ENCODE results near the gene UTP14C.
"Not testable (repeated sequence)": the region's sequence is repeated elsewhere in the genome, so short reads cannot be mapped to it uniquely, and the experiment has no call there.

UTP14C gene, protein sequence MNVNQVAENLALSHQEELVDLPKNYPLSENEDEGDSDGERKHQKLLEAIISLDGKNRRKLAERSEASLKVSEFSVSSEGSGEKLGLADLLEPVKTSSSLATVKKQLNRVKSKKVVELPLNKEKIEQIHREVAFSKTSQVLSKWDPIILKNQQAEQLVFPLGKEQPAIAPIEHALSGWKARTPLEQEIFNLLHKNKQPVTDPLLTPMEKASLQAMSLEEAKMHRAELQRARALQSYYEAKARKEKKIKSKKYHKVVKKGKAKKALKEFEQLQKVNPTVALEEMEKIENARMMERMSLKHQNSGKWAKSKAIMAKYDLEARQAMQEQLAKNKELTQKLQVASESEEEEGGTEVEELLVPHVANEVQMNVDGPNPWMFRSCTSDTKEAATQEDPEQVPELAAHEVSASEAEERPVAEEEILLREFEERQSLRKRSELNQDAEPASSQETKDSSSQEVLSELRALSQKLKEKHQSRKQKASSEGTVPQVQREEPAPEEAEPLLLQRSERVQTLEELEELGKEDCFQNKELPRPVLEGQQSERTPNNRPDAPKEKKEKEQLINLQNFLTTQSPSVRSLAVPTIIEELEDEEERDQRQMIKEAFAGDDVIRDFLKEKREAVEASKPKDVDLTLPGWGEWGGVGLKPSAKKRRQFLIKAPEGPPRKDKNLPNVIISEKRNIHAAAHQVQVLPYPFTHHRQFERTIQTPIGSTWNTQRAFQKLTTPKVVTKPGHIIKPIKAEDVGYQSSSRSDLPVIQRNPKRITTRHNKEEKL

GRCh38 chr13:52024481-52024880 lies at the start of gene UTP14C:
UTP14C (plus strand) TSS chr13:52024691; CDS start chr13:52028805, 4,114 bp downstream.
- no peak for DNase-seq

DNA sequence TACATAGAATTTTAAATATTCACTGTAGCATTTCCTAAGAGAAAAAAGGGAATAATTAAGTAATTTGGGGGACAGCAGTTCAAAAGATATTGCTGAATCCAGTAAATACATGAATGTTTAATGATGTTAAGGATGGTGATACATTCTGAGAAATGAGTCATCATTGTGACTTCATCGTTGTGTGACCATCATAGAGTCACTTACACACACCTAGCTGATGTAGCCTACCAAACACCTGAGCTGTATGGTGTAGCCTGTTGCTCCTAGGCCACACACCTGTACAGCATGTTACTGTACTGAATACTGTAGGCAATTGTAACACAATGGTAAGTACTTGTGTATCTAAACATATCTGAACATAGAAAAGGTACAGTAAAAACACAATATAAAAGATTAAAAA lies 48.1 kb upstream of the UTP14C start:
- DNase-seq: no peak

DNA sequence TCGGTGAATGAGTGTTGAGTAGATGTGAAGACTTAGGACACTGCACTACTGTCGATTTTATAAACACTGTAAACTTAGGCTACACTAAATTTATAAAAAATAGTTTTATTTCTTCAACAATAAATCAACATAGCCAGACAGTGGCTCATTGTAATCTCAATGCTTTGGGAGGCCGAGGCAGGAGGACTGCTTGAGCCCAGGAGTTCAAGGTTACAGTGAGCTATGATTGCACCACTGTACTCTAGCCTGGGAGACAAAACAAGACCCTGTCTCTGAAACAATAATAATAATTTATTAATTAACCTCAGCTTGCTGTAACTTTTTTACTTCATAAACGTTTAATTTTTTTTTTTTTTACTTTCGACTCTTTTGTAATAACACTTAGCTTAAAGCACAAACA lies 47.6 kb upstream of the UTP14C start:
- DNase-seq: no peak

- no peak for DNase-seq
These were observed 46.9 kb upstream of the UTP14C start for GRCh38 chr13:51977625-51978024.

DNA sequence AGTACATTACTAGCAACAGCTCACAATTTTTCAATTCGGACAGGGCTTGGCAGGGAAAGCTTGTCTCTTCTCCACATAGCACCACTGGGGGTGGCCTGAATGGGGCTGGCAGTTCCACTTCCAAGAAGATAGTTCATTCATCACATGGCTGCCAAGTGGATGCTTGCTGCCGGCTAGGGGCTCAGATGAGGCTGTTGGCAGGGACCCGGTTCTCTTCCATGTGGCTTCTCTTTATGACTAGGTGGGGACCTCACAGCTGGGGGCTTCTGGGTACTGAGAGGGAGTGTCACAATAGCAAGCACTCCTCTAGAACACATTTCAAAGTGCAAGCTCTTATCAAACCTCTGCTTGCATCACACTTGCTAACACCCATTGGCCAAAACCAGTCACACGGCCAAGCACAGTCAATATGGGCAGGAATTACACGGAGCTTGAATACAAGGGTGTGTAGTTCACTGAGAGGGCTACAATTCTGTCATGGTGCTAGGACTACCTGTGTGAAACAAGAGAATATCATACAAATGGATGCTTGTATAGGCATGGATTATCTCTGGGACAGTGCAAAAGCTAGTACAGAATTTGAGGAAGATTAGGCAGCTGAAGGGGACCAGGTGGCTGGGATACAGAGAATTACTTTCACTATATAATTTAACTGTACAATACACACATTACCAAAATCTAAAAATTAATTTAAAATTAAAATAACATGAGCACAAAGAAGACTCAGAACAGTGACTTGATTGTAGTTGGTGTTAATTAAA lies 45.5 kb upstream of the UTP14C start:
- DNase-seq: no peak

GRCh38 chr13:51980908-51981307 lies 43.6 kb upstream of the UTP14C start:
- no peak for DNase-seq

DNA sequence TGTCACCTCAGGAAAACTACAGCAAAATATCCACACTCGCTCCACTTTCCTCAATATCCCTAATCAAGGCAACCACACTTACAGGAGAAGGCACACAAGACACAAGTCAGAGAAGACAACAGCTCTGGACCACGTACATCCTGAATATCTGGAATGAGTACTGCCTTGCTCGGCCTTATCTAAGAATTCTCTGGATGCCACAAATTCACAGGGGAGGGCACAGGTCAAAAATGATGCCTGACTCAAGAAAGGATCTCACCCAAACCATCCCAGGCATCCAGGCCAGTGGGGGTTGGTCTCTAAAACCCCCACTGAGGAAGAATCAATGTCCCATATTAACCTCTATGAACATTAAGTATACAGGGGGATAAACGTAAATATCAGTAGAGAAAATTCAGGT lies 43.1 kb upstream of the UTP14C start:
- DNase-seq: no peak

DNA sequence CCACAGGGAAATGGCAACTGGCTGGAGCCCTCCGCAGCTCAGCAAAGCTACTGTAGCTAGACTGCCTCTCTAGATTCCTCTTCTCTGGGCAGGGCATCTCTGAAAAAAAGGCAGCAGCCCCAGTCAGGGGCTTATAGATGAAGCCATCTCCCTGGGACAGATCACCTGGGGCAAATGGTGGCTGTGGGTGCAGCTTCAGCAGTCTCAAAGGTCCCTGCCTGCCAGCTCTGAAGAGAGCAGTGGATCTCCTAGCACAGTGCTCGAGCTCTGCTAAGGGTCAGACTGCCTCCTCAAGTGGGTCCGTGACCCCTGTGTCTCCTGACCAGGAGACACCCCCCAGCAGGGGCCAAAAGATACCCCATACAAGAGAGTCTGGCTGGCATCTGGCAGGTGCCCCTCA lies 41.2 kb upstream of the UTP14C start:
- not testable (repeated sequence) for DNase-seq

GRCh38 chr13:51984904-51985303 lies 39.6 kb upstream of the UTP14C start:
- not testable (repeated sequence) for DNase-seq

DNA sequence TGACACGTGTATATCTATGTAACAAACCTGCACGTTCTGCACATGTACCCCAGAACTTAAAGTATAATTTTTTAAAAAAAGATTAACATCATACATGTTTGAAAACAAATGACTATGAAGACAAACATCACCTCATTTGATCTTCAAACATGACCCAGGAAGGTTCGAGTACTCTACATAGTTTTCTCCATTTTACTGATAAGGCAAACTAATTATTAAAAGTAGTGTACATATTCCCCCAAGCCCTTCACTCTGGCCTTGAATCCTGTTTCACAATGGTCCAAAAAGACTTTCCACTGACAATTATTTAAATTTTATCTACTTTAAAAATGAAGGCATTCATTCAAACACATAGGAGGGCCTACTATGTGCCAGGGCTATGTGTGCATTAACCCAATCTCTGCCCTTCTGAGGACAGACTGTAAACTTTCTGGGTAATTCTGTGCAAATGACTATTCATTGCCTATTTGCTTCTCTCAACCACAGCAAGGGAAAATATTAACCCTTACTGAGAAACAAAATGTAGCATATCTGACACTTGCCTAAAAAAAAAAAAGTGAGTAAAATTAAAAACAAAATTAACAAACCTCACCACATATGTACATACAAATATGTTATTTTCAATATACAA lies 35.4 kb upstream of the UTP14C start:
- DNase-seq: no peak

DNA sequence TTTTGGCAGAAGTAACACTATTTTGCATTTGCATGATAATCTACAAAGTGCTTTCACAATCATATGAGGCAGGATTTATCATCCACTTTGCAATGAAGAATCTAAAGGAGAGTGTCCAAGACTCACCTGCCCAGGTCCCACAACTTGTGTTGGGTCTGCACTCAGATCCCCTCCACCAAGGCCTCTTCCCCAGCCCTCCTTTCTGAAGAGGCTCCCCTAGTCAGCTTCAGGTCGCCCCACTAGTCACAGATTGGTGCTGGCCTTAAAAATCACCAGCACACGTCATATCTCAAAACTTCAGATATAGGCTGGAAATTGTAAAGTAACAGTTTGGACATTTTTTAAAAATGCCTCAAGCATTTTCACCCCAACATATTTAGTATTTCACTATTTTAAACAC lies 30.8 kb upstream of the UTP14C start:
- no peak for DNase-seq

DNA sequence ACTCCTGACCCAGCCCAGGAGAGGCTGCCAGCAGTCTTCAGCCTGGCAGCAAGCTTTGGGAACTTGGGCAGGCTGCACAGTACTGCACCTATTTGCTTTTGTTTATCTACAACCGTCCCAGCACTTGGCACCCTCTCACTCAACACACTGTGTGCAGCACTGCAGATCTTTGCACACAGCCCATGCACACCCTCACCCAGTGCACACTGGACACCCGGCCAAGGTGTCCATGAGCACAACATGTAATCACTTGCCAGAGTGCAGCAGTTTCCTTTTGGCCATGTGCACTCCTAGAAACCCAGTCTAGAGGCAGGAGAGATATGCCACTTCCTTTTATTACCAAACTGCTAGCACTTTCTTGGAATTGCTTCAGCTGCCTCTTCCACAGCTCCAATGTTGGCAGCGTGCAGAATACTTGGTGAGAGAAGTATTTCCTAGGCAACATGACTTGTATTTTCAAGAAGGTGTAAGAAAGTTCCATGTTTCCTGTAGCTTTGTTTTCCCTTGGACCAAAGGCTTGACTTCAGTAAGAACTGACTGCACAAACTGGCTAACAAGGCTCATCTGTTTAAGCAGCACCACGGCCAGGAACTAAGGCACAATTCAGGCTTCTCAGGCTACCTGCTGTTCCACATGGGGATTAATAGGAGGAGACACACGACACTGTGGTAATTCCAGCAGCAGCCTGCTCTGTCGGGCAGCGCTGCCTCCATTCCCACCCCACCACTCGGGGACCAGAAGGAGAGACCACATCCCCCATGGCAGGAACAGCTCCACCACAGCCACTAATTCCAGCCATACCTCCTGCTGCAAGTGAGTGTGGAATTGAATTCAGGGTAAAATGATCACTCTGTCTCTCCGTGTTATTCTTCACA lies 28.6 kb upstream of the UTP14C start:
- DNase-seq: no peak

DNA sequence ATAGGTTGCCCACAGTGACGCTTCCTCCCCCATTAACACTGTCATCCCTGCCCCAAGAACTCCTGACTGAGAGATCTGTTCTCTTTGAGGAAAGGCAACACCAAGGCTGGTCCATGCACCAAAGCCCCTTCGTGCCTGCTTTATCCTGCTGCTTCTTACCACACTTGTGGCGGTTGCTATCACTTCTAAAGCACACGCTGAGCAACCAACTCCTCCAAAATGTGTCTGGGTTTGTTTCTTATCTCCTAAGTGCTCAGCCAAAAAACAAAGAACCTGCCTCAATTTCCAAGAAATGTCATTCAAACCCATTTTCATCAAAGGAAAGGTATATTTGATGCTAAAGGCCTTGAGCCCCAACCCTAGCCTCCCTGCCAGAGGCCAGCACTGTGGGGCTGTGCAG lies 27.9 kb upstream of the UTP14C start:
- DNase-seq: no peak

DNA sequence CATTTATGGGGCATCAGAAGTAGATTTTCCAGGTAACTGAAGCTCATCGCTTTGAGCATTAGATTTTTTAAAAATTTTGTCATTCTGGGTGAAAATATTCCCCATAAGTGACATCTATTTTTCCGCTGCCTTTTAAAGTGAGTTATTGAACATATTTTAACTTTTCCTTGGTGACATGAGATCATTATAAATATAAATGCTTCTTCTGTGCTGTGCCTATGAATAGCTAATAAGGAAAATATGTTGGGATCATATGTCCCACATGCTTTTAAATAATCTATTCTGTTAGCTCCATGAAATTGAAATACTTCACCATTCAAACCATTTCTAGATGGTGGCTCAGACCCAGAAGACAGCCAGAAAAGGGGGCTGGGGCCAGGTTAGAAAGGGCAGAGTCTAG lies 27.3 kb upstream of the UTP14C start:
- no peak for DNase-seq

DNA sequence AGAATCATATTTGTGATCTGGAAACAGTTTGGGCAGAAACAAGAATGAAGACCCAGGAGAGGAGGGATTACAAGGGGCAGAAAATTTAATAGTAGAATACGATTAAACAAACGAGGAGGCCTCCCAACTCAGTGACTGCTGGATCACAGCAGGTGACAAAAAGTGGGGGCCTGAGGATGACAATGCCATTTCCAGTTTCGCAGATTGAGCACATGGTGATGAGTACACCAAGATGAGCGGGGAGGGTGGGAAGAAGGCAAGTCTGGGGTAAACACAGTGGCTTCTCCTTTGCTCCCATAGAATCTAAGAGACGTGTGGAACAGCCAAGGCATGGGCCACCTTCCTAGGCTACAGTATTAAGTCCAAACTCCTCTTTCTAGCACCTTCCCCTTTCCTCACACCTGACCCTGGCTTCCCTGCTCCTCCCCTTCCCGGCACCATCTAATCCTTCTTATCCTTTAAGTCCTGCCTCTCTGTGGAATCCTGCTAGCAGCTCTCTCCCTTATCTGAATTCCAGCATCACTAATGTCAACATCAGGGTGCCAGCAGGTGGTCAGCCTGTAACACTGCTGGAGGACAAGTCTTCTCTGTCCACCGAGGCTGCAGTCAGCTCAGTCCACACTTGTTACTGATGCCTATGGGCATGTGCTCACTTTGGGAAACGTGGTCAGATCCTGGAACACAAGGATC lies 26.7 kb upstream of the UTP14C start:
- DNase-seq: no peak

DNA sequence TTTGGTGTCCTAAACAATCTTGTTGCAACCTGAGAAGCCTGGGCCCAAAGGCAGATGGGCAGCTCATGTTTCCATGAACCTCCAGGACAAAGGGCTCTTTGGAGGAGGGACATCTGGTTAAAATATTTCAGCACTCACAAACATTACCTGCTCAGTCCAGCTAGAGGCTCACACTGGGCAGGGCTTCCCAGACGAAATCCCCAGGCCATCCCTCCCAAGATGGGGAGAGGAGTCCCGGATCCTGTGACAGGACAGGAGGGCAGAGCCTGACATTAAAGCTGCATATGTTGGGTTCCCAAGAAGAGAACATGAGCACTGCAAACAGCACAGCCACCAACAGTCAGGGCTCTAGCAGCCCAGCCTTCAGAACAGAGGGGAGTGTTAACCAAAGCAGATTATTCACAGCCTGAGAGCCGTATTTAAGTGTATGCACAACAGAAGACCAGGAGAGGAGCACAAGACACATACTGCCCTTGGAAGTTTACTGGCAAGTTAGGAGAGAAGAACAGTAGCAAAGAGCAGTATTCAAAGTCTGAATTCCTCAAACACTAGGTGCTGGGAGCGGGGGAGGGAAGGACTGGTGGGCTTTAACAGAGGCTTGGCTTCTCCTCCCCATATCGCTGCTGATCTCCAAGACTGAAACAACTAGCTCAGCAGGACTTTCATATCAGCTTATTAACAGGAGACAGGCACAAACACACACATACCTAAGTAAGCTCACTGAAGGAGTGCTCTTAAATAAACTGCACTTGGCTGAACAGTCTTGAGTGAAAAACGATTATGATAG lies 25.6 kb upstream of the UTP14C start:
- DNase-seq: no peak

DNA sequence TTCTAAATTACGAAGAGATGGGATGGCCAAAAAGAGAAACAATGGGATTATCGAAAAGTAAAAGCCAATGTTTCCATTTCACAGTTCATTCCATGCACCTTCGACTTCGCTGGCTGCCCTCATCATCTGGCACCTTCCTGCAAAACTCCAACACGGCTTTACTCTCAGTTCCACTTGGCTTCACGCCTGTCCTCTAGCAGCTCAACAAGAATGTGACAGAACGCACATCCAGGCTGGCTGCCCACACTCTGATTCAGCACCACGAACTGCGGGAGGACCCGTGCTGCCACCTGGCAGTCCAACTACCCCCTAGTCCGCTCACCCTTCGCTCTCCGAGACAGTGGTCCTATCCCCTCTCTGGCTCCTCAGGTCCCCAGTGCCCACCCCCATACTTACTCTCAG lies 25.0 kb upstream of the UTP14C start:
- no peak for DNase-seq

DNA sequence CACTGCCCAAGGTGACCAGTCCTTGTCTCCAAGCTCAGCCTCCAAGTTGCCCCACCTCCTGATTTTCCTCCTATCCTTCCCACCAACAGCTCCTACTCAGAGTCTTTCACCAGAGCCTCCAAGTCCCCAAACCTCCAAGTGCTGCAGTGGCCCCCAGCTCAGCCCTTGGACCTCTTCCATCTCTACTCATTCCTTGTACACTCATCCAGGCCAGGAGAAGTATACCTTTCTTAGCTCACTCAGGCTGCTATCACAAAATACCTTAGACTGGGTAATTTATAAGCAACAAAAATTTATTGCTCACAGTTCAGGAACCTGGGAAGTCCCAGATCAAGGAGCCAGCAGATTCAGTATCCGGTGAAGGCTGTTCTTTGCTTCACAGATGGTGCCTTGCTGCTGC lies 24.6 kb upstream of the UTP14C start:
- DNase-seq: no peak

DNA sequence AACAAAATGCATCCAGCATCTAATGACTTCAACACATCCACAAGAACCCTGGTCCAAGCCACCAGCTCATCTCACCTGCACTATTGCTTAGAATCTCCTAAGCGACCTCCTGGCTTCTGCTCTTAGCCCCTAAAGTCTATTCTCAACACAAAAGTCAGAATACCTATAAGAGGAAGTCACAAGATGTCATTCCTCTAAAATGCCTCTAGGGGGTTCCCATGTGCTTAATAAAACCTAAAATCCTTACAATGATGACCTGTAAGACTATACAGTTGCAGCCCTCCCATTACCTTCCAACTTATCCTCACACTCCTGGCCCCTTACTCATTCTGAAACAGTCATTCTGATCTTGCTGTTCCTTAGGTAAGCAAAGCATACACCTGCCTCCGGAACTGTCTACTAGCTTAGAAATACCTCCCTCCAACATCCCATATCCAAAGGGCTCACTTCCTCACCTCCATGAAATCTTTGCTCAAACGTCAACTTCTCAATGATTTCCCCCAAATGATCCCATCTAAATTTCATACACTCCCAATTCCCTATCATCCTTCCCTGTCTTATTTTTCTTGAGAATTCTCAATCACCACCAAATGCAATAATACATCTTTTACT lies 23.3 kb upstream of the UTP14C start:
- DNase-seq: no peak

DNA sequence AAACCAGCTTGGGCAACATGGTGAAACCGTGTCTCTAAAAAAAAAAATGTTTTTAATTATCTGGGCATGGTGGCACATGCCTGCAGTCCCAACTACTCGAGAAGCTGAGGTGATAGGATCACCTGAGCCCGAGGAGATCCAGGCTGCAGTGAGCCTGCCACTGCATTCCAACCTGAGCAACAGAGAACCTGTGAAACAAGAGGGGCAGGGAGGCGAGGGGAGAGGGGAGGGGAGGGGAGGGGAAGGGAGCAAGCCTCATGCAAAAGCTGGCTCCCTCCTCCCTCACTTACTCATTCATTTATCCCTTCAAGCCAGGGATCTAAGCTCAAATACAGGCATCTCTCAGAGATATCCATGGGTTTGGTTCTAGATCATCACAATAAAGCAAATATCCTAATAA lies 22.1 kb upstream of the UTP14C start:
- DNase-seq: no peak
